ENCODE measurements around the gene EMILIN3.
A peak's percentile ranks its signal among the peaks of the same experiment; 100 is the strongest.
"Not testable (repeated sequence)": the region's sequence is repeated elsewhere in the genome, so short reads cannot be mapped to it uniquely, and the experiment has no call there.

EMILIN3 gene

GRCh38 chr20:41318271-41318649 lies 48.4 kb downstream of the EMILIN3 start:
- DNase-seq (ENCODE audit: low read depth) = no peak

- peak; percentile 96 for DNase-seq (ENCODE audit: low read depth)
Measured at GRCh38 chr20:41317546-41318270, 48.9 kb downstream of the EMILIN3 start, which contains the start of gene ZHX3. TSS of gene ZHX3 (minus strand) at chr20:41317731. CDS start at chr20:41204916, 112,815 bp downstream.

GRCh38 chr20:41316602-41317545 lies 49.7 kb downstream of the EMILIN3 start:
- peak; percentile 71 for DNase-seq (ENCODE audit: low read depth)

- no peak for DNase-seq (ENCODE audit: low read depth)
Measured at GRCh38 chr20:41316051-41316450, 50.6 kb downstream of the EMILIN3 start.

- DNase-seq (ENCODE audit: low read depth) = no peak
Measured at GRCh38 chr20:41314386-41314785, 52.2 kb downstream of the EMILIN3 start.

GRCh38 chr20:41312009-41312408 lies 54.6 kb downstream of the EMILIN3 start:
- not testable (repeated sequence) for DNase-seq (ENCODE audit: low read depth)

All from activated T-cell treated with anti-CD3 and anti-CD28 coated beads for 24 hours (primary cell).